Measurements from ENCODE around the gene KSR2. TPM values are rescaled to one million over a fixed set of nuclear protein-coding genes. Genes with fewer than 3 reads are reported as not detected.

Gene KSR2
- total RNA-seq, 1 experiment from 2014 or later: 0.15 TPM

- no peaks in the 10 kb centered on the region for H3K9me3 ChIP-seq (ENCODE audit: control insufficient read depth, insufficient read depth, low read depth, low read length)
- TF ChIP-seq, protein P1, sequence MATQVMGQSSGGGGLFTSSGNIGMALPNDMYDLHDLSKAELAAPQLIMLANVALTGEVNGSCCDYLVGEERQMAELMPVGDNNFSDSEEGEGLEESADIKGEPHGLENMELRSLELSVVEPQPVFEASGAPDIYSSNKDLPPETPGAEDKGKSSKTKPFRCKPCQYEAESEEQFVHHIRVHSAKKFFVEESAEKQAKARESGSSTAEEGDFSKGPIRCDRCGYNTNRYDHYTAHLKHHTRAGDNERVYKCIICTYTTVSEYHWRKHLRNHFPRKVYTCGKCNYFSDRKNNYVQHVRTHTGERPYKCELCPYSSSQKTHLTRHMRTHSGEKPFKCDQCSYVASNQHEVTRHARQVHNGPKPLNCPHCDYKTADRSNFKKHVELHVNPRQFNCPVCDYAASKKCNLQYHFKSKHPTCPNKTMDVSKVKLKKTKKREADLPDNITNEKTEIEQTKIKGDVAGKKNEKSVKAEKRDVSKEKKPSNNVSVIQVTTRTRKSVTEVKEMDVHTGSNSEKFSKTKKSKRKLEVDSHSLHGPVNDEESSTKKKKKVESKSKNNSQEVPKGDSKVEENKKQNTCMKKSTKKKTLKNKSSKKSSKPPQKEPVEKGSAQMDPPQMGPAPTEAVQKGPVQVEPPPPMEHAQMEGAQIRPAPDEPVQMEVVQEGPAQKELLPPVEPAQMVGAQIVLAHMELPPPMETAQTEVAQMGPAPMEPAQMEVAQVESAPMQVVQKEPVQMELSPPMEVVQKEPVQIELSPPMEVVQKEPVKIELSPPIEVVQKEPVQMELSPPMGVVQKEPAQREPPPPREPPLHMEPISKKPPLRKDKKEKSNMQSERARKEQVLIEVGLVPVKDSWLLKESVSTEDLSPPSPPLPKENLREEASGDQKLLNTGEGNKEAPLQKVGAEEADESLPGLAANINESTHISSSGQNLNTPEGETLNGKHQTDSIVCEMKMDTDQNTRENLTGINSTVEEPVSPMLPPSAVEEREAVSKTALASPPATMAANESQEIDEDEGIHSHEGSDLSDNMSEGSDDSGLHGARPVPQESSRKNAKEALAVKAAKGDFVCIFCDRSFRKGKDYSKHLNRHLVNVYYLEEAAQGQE (IDR thresholded peaks at IDR 0.05; ENCODE audit: insufficient read depth in 1 of 2, low read depth in 2 of 2, low read length in 1 of 2): no peak
- no peak for TF ChIP-seq SIN3A (IDR thresholded peaks at IDR 0.05; ENCODE audit: borderline replicate concordance, insufficient read depth, low read depth, low read length)
- TF ChIP-seq POLR2AphosphoS5 (IDR thresholded peaks at IDR 0.05; ENCODE audit: low read depth, low read length): no peak
- no peak for TF ChIP-seq TCF7L2 (IDR thresholded peaks at IDR 0.05; ENCODE audit: low read depth, low read length)
- no peak for TF ChIP-seq CTCF (IDR thresholded peaks at IDR 0.05)
- H3K27ac ChIP-seq (ENCODE audit: low read length): no peak overlapping the region
- ATAC-seq (no peak), DNase-seq (ENCODE audit: low read depth, low spot score) (no peak)
- in situ Hi-C loops (cut with HindIII; ENCODE audit: low pct_unique_long_range_greater_than_20kb, low sequenced_read_pairs) (no loop called here), intact Hi-C loops (cut with micrococcal nuclease; ENCODE audit: unreplicated experiment) (no loop called here)
- H3K4me3 ChIP-seq (ENCODE audit: low read depth in 2 of 2, low read length in 2 of 2): no peak overlapping the region
- H3K4me1 ChIP-seq (ENCODE audit: control insufficient read depth, insufficient read depth, low read length): no peaks in the 10 kb centered on the region
- ChIA-PET CTCF (no interaction called here), POLR2A (no interaction called here)
- BruUV-seq (replicated peaks): no TSS peak
- H3K27me3 ChIP-seq (ENCODE audit: control insufficient read depth, insufficient read depth, low read length): no peaks in the 10 kb centered on the region
- no peaks in the 10 kb centered on the region for H3K36me3 ChIP-seq (ENCODE audit: control insufficient read depth, insufficient read depth, low read length)
Measured at GRCh38 chr12:117476341-117476740, 492.4 kb downstream of the KSR2 start.

- Histone ChIP-seq H3K27me3 (ENCODE audit: control insufficient read depth, insufficient read depth, low read length) (no peaks in the 10 kb centered on the region), H3K9me3 (ENCODE audit: control insufficient read depth, insufficient read depth, low read depth, low read length) (no peaks in the 10 kb centered on the region), H3K27ac (ENCODE audit: low read length) (no peak overlapping the region), H3K36me3 (ENCODE audit: control insufficient read depth, insufficient read depth, low read length) (no peaks in the 10 kb centered on the region), H3K4me1 (ENCODE audit: control insufficient read depth, insufficient read depth, low read length) (no peaks in the 10 kb centered on the region), H3K4me3 (ENCODE audit: low read depth in 2 of 2, low read length in 2 of 2) (no peak overlapping the region)
- BruUV-seq (replicated peaks): no TSS peak
- intact Hi-C loops (cut with micrococcal nuclease; ENCODE audit: unreplicated experiment): no loop called here
- ChIA-PET POLR2A (no interaction called here), CTCF (no interaction called here)
- no peak for DNase-seq (ENCODE audit: low read depth, low spot score)
- no peak for ATAC-seq
- TF ChIP-seq, protein P1 (IDR thresholded peaks at IDR 0.05; ENCODE audit: insufficient read depth in 1 of 2, low read depth in 2 of 2, low read length in 1 of 2): no peak
- TF ChIP-seq TCF7L2 (IDR thresholded peaks at IDR 0.05; ENCODE audit: low read depth, low read length) (no peak), POLR2AphosphoS5 (IDR thresholded peaks at IDR 0.05; ENCODE audit: low read depth, low read length) (no peak), SIN3A (IDR thresholded peaks at IDR 0.05; ENCODE audit: borderline replicate concordance, insufficient read depth, low read depth, low read length) (no peak), CTCF (IDR thresholded peaks at IDR 0.05) (no peak)
- in situ Hi-C loops (cut with HindIII; ENCODE audit: low pct_unique_long_range_greater_than_20kb, low sequenced_read_pairs): no loop called here
Measured at GRCh38 chr12:117473856-117474255, 494.9 kb downstream of the KSR2 start.
